HG03064 (cell line): Measurements from ENCODE around the gene TMEM131L.

Source experiments
- ATAC-seq: cut with Tn5 transposase; IDR thresholded peaks from one replicate; pipeline ENCODE4 v1.9.1; 2021; ENCODE audit warnings: low read depth; ENCODE audit not compliant: unreplicated experiment

TMEM131L gene

DNA sequence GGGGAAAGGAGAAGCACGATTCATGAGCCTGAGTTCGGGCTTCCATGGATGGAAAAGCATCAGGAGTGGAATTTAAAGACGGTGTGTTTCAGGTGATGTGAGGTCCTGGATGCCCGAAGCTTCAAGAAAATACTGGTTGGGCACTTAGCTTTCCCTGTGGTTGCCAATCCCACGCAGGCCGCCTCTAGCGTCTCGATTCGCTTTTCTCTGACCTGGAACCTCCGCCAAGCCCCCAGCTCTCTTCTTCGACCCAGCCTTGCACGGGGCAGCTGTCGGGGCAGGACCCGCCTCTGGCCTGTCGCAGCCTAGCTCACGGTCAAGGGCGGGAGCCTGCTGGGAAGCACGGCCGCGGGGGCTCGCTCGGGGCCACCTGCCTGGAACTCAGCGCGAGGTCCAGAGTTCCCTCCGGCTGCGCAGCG lies 217.6 kb downstream of the TMEM131L start:
- no peak for ATAC-seq

DNA sequence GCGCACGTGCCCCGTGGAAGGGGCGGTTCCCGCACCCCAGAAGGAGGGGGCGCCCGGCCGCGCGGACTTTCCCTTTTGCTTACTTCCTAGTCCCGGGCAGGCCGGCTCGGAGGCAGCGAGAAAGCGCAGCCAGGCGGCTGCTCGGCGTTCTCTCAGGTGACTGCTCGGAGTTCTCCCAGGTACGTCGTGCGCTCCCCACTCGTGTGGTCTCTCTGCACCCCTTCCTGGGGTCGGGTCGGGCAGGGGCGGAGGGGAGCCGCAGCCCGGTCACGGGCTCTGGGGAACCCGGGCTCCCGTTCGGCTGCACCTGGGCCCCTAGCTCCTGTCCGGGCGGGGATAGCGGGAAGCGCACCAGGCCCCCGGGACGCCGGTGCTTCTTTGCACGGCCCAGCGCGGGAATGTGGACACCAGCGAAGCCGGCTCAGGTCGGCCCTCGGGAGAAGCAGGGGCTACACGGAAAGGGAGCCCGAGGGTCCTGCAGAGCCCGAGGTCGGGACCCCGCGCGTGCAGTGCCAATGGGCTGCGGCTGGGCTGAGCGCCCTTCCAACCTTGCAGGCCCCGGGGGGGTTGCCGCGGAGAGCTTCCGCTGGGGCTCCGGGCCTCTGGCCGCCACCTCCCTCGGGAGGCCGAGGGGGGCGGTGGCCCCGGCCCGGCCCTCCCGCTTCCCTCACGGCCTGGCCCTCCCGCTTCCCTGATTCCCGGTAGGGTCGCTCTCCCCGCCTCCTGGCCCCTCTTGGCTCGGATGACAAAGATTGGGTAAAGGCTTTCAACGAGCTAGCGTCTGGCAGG lies 218.2 kb downstream of the TMEM131L start, which contains the start of gene TLR2:
Gene TLR2 (plus strand): TSS at position 99 of the 789 bp plus-strand sequence. CDS start 18,628 bp downstream, outside the sequence.
- ATAC-seq = peak; percentile 79

DNA sequence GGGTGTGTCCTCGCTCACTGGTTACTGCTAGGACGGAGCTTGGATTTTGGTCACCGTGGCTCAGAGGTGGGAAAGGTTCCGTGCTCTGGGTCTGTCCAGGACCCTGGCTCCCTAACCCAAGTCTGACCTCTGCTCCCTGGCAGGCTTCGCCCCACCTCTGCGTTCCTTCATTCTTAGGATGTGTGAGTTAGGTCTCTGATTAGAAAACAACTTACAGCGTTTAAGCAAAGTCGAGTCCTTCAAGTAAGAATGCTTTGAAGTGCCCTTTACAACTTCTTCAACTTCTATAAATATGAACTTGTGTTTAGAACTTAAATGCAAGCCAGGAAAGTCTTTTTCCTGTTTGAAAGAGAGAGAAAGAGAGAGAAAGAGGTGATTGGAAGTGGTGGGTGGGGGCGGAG lies 218.8 kb downstream of the TMEM131L start:
- no peak for ATAC-seq
